Measurements from ENCODE around the gene BICD2.

- TF ChIP-seq EZH2 (IDR thresholded peaks at IDR 0.05; ENCODE audit: insufficient read depth, poor library complexity, severe bottlenecking) (no peak), EZH2phosphoT487 (IDR thresholded peaks at IDR 0.05; ENCODE audit: insufficient read depth, low read depth) (no peak)
Measured at GRCh38 chr9:92756792-92757191, 7.8 kb downstream of the BICD2 start.
